HUES6 (cell line): ENCODE data around the gene EMC8.
A peak's percentile ranks its signal among the peaks of the same experiment; 100 is the strongest.

Experiments
- H3K27ac ChIP-seq: 2 replicates; pipeline ENCODE4 v1.7.0; 2013; ENCODE audit warnings: low read depth, mild to moderate bottlenecking, low read length, inconsistent platforms
- H3K27me3 ChIP-seq: 2 replicates; pipeline ENCODE4 v1.6.1; 2013; ENCODE audit warnings: low read length; ENCODE audit not compliant: control insufficient read depth, insufficient read depth
- H3K36me3 ChIP-seq: 2 replicates; pipeline ENCODE4 v1.6.1; 2013; ENCODE audit warnings: low read length; ENCODE audit not compliant: control insufficient read depth, insufficient read depth
- H3K4me1 ChIP-seq: 2 replicates; pipeline ENCODE4 v1.6.1; 2013; ENCODE audit warnings: low read length; ENCODE audit not compliant: control insufficient read depth, insufficient read depth
- H3K4me3 ChIP-seq: 2 replicates; pipeline ENCODE4 v1.5.1; 2013; ENCODE audit warnings: low read depth, low read length
- H3K9ac ChIP-seq: one replicate; pipeline ENCODE4 v1.6.1; 2013; ENCODE audit warnings: mild to moderate bottlenecking, low read length
- H3K9me3 ChIP-seq: 2 replicates; pipeline ENCODE4 v1.6.1; 2013; ENCODE audit warnings: low read depth, low read length; ENCODE audit not compliant: control insufficient read depth, insufficient read depth

The EMC8 gene

DNA sequence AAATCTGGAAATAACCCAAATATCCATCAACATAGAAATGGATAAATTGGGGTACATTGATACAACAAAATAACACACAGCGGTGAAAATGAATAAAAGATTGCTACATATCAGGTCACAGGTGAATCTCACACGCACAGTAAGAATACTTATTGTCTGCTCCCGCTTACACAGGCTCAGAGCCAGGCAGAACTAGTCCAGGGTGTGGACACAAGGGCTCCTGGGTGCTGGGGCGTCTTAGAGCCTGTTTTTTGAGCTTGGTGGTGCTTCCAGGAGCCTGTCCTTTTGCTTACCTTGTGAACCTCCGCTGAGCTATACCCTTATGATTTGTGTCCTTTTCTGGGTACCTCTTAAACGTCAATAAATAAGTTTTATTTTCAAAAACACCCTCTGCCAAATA, 28.6 kb downstream of the EMC8 start:
- no peaks in the 10 kb centered on the region for H3K9me3 ChIP-seq
- no peak overlapping the region for H3K9ac ChIP-seq
- H3K27ac ChIP-seq = no peak overlapping the region
- no peaks in the 10 kb centered on the region for H3K27me3 ChIP-seq
- H3K4me3 ChIP-seq = no peak overlapping the region
- H3K4me1 ChIP-seq = peaks cover 16% of the 10 kb centered on the region
- H3K36me3 ChIP-seq = peaks cover 5% of the 10 kb centered on the region; the same call in 1 of the 2 replicates

DNA sequence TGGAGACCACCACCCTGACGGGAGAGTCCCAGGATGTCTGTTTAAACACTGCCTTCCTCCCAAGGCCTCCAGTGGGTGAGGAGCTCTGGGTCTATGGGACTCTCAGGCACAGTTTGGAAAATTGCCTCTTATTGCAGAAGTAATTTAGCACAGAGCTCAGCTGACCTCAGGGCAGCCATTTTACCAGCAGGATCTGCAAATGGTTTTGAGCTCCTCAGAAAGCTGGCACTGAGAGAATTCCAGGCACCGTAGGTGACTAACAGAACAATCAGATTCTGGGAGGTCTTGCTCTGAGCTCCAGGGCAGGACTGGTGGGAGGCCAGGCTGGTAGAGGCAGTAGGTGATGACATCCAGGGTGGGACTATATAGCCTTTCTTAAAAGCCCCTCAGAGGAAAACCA, 31.1 kb downstream of the EMC8 start:
- Histone ChIP-seq H3K4me1 (peaks cover 24% of the 10 kb centered on the region), H3K4me3 (no peak overlapping the region), H3K36me3 (peaks cover 5% of the 10 kb centered on the region; the same call in 1 of the 2 replicates), H3K9ac (no peak overlapping the region), H3K27me3 (no peaks in the 10 kb centered on the region), H3K9me3 (no peaks in the 10 kb centered on the region), H3K27ac (peak overlapping the region; percentile 20; the same call in 1 of the 2 replicates)

DNA sequence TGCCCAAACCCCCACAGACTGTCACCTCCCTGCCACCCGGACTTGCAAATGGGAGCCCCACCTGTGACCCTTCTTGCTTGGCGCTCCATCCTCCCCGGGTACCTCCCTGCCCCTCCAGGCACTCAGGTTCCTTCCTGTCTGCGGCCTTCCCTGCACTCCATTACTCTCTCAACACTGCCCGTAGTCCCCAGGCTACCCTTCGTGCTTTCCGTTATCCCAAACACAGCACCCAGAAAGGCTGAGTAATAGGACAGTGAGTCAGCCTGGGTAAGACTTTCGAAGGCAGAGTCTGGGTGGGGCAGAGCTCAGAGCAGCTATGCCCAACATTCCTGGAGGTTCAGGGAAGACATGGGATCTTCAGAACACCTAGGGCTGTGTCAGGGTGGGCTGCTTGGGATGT, 31.8 kb downstream of the EMC8 start:
- Histone ChIP-seq H3K27ac (no peak overlapping the region), H3K27me3 (no peaks in the 10 kb centered on the region), H3K36me3 (peaks cover 5% of the 10 kb centered on the region; the same call in 1 of the 2 replicates), H3K9ac (no peak overlapping the region), H3K9me3 (no peaks in the 10 kb centered on the region), H3K4me1 (peaks cover 24% of the 10 kb centered on the region), H3K4me3 (no peak overlapping the region)

DNA sequence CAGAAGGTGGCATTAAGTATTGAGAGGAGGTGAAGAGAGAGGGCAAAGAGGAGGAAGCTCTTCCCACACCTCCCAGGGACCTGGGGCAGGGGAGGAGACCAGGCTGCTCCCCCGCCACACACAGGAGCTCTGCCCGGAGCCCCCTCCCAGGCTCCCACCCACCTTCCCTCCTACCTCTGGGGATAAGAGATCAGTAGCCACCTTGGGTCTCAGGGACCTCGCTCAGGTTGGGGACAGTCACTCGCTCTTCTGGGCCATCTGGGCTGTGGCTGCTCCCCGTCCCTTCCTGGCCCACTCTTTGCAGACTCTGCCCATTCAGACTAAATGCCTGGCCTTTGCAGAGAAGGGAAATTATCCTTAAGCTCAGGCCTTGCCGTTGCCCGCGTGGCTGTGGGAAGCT, 33.6 kb downstream of the EMC8 start:
- H3K27me3 ChIP-seq = no peaks in the 10 kb centered on the region
- H3K9me3 ChIP-seq = no peaks in the 10 kb centered on the region
- H3K36me3 ChIP-seq = peaks cover 4% of the 10 kb centered on the region; the same call in 1 of the 2 replicates
- no peak overlapping the region for H3K9ac ChIP-seq
- H3K4me1 ChIP-seq = peaks cover 24% of the 10 kb centered on the region
- no peak overlapping the region for H3K4me3 ChIP-seq
- H3K27ac ChIP-seq = no peak overlapping the region

DNA sequence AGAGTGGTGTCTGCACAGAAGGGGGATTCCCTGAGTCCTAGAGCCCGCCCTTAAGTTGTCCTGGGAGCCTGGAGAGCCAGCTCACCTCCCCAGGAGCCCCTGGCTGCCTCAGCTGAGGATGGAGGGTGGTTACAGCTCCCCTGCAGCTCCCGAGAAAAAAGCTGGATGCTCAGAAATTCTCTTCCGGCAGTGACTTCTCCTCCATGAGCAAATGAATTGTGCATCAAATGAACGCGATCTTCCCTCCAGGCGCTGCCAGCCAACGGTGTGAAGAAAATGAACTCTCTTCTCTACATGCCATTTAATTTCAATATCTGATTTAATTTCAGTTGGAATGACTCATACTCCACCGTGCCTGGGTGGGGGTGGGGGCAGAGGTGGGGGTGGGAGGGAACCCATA, 34.1 kb downstream of the EMC8 start:
- Histone ChIP-seq H3K27me3 (no peaks in the 10 kb centered on the region), H3K9me3 (no peaks in the 10 kb centered on the region), H3K36me3 (no peaks in the 10 kb centered on the region), H3K4me1 (peaks cover 24% of the 10 kb centered on the region), H3K9ac (no peak overlapping the region), H3K4me3 (no peak overlapping the region), H3K27ac (no peak overlapping the region)

DNA sequence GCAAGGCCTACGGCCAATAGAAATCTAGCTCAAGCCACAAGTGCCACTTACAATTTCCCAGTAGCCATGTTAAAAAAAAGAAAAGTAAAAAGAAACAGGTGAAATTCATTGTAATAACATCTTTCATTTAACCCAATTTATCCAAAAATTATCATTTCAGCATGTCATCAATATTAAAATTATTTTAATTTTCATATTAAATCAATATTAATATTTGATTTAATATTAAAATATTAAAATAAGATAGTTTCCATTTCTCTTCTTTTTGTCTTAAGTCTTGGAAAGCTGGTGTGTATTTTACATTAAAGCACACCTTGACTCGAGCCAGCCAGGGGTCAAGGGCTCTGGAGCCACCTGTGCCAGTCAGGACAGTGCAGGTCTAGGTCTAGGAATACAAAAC, 35.7 kb downstream of the EMC8 start:
- no peaks in the 10 kb centered on the region for H3K36me3 ChIP-seq
- H3K9ac ChIP-seq = no peak overlapping the region
- peaks cover 23% of the 10 kb centered on the region for H3K4me1 ChIP-seq
- H3K4me3 ChIP-seq = no peak overlapping the region
- no peak overlapping the region for H3K27ac ChIP-seq
- H3K9me3 ChIP-seq = no peaks in the 10 kb centered on the region
- H3K27me3 ChIP-seq = no peaks in the 10 kb centered on the region

DNA sequence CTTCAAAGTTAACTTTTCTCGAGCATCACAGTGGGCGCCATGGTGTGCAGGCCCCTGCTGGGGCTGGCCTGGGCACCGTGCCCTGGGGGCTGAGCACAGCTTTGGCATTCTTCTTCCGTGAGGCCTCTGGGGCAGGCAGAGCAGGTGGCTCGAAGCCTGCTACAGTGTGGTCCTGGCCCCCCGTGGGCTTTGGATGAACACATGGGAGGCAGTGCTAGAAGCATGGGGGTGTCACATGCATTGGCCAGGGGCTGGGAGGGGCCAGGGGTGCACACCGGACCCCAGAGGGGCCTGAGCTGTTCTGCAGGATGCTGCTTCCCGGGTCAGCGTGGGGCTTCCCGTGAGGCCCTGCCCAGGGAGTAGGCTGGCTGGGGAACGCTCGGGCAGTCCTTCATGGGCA, 36.4 kb downstream of the EMC8 start:
- Histone ChIP-seq H3K9ac (no peak overlapping the region), H3K4me1 (peaks cover 17% of the 10 kb centered on the region), H3K27ac (no peak overlapping the region), H3K9me3 (no peaks in the 10 kb centered on the region), H3K27me3 (no peaks in the 10 kb centered on the region), H3K36me3 (no peaks in the 10 kb centered on the region), H3K4me3 (no peak overlapping the region)

DNA sequence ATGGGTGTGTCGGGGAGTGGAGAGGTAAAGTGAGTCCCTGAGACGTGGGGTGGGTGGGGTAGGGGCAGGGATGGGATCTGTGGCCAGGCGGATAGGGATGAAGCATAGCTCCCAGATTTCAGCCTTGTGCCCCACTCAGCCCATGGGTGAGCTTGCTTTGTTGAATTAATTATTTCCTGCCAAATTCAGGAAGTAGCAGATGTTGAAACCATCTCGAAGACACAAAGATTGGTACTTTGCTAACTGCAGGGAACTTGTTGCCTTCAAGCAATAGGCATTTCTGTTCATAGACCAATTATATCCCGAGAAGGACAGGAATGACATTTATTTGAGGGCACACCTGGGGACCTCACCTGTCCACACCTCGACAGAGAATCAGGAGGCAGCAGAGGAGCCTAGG, 37.5 kb downstream of the EMC8 start:
- Histone ChIP-seq H3K27ac (no peak overlapping the region), H3K36me3 (no peaks in the 10 kb centered on the region), H3K27me3 (no peaks in the 10 kb centered on the region), H3K9me3 (no peaks in the 10 kb centered on the region), H3K4me1 (peaks cover 9% of the 10 kb centered on the region), H3K9ac (no peak overlapping the region), H3K4me3 (no peak overlapping the region)

DNA sequence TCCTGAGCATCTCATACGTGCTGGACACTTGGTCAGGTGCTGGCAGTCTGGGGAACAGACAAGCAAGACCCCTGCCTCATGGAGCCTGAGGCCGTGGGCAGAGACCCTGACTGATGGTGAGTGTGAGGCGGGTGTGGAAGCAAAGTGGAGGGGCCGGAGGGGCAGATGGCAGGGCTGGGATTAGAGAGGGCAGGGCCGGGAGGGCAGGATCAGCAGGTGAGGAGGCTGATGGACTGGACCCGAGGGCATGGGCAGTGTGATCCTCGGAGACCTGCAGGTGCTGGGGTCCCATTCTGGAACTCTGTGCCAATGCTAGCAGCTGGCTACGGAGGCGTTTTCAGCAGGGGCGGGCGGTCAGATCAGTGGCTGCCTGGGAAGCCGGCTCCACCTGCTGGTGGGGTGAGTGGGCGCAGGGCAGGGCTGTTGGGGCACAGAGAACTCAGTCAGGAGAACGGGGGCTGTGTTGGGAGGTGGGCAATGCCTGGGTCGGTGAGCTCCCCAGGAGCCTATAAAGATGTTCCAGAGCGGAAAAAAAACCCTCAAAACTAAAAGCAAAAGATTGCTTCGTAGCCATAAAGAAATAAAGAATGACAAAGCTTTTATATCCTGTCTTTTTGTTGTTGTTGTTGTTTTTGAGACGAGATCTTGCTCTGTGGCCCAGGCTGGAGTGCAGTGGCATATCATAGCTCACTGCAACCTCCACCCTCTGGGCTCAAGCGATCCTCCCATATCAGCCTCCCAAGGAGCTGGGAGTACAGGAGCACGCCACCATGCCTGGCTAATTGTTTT, 39.5 kb downstream of the EMC8 start:
- no peaks in the 10 kb centered on the region for H3K27me3 ChIP-seq
- H3K9ac ChIP-seq = no peak overlapping the region
- H3K27ac ChIP-seq = no peak overlapping the region
- peaks cover 7% of the 10 kb centered on the region; the same call in 1 of the 2 replicates for H3K4me1 ChIP-seq
- H3K4me3 ChIP-seq = no peak overlapping the region
- no peaks in the 10 kb centered on the region for H3K9me3 ChIP-seq
- no peaks in the 10 kb centered on the region for H3K36me3 ChIP-seq

DNA sequence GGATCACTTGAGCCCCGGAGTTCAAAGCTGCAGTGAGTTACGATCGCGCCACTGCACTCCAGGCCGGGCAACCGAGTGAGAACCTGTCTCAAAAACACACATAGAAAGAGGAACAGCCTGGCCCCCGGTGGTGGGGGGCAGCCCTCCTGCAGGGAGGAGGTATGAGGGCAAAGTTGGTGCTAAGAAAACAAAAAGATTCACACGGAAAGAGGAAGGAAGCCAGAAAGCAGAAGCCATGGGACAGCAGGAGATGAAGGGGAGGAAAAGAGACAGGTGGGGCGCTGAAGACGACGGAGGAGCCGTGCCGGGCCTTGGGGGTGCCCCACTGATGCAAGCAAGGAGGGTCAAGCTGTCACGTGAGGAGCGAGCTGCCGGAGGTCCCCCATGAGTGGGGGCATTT, 40.2 kb downstream of the EMC8 start:
- Histone ChIP-seq H3K4me3 (no peak overlapping the region), H3K27me3 (no peaks in the 10 kb centered on the region), H3K4me1 (peaks cover 13% of the 10 kb centered on the region; the same call in 1 of the 2 replicates), H3K9ac (no peak overlapping the region), H3K9me3 (no peaks in the 10 kb centered on the region), H3K27ac (no peak overlapping the region), H3K36me3 (no peaks in the 10 kb centered on the region)

DNA sequence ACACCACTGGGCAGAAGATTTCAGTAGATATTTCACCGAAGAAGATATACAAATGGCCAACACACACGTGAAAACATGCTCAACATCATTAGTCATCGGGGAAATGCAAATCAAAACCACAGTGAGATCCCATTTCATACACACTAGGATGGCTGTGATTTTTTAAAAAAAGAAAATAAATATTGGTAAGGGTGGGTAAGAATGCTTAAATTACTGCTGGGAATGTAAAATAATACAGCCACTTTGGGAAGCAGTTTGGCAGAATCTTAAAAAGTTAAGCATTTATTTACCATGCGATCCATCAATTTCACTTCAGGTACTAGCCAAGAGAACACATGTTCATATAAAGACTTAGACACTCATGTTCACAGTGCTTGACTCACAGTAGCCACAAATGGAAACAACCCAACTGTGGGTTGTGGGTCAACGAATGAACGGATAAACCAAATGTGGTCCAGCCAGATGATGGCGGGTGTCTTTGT, 42.0 kb downstream of the EMC8 start:
- Histone ChIP-seq H3K27me3 (peaks cover 6% of the 10 kb centered on the region; the same call in 1 of the 2 replicates), H3K9me3 (no peaks in the 10 kb centered on the region), H3K36me3 (no peaks in the 10 kb centered on the region), H3K4me3 (no peak overlapping the region), H3K4me1 (peaks cover 24% of the 10 kb centered on the region), H3K27ac (no peak overlapping the region), H3K9ac (no peak overlapping the region)
